SHP77 treated with DMSO at 0.1 percent for 48 hours (cell line): ENCODE results near the gene CITED1.
"Not testable (repeated sequence)": the region's sequence is repeated elsewhere in the genome, so short reads cannot be mapped to it uniquely, and the experiment has no call there.

Source experiments
- DNase-seq: peaks from one replicate; lab custom pipeline; 2025; lab: John Stamatoyannopoulos, UW

CITED1 gene, protein sequence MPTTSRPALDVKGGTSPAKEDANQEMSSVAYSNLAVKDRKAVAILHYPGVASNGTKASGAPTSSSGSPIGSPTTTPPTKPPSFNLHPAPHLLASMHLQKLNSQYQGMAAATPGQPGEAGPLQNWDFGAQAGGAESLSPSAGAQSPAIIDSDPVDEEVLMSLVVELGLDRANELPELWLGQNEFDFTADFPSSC

GRCh38 chrX:72305286-72306084, at the start of gene CITED1:
CITED1 (minus strand) TSS chrX:72305914; CDS start chrX:72302869, 3,045 bp downstream.
- no peak for DNase-seq

GRCh38 chrX:72352786-72353185, 47.1 kb upstream of the CITED1 start:
- DNase-seq = no peak

DNA sequence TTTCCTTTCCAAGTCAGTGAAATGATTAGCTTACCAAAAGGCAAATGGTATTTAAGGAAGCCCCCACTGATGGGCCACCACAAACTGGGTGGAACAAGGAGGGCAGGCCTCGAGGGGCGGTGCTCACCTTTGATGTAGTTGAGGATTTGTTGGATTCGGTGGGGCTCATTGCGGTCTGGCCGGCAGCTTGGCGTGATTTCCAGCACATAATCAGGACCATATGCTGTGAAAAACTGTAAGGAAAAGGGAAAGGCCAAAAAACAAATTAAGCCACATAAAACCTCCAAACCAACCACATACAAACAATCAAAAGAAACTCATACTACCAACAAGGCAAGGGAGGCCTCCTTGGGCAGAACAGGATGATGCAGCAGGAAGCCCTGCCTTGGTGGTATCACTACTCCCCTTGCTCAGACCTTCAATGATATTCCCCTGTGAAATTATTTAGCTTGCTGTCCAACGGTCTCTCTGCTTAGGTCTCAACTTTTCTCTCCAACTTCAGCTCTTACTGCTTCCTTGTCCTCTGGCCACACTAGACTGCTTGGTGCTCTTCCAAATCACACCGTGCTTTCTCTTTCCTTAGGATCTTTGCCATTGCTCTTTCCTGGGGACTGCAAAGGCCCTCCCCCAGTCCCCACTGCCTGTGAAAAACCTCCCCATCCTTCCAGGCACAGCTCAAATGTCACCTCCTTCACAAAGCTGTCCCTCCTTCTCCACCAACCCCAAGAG, 46.1 kb upstream of the CITED1 start:
- no peak for DNase-seq

GRCh38 chrX:72349190-72349589, 43.5 kb upstream of the CITED1 start:
- DNase-seq = no peak

DNA sequence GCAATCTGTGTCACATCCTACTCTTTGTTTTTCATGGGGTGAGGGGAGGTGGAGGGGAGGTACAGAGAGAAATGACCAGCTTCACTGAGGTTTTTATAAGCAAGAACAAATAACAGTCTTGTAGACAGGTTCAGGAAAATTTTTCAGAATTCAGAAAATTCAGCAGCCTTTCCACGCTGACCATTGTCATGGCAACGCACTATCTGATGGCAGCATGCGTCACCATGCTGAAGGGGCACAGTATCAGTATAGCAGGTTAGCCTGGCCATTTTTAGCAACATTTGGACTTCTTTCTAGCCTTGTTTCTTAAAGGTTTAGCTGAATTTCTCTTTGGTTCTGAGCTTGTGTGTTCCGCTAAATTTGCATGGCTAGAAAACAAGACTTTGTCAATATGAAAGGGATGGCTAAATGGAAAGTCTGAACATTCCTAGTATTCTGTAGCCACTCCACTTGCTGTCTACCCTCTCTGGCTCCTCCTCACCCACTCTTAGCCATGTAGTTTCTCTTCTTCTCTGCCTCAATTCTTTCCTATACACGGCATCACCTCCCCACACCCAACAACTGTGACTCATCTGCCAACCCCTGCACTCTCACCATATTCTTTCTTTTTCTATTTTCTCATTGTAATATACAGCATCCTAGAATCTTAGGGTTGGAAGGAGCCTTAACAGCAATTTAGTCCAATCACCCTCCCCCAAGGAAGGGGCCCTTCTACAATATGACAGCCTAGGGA, 42.7 kb upstream of the CITED1 start:
- no peak for DNase-seq

- DNase-seq = no peak
These were observed 41.7 kb upstream of the CITED1 start for GRCh38 chrX:72347366-72347765.

DNA sequence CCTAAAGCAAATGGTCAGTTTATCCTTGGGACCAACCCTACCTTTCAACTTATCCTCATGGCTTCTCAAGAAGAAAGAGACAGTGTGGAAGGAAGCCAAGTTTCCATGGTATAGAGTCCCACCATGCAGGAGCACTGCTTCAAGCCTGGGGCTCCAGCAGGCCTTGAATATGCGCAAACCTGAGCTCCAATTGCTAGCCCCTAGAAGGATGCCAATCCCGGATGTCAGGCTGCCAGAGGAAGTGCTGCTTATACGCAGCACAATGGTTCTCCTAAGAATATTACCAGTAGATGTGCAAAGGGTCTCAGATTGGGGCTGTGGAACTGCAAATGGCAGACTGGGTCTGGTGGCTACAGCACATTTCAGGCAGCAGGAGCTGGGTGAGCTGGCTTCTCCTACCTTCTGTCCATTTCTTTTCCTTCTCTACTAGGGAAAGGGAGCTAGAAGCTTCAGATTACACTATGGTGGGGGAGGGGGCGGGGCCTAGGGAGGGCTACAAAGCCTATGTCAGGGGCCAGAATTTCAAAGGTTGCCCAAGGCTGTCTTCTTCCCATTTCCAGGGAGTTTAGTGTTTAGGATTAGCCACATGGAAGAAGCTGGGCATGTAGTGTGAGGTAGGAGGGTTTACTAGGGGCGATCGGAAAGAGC, 40.7 kb upstream of the CITED1 start:
- DNase-seq = no peak

GRCh38 chrX:72340626-72341025, 34.9 kb upstream of the CITED1 start:
- DNase-seq = no peak

DNA sequence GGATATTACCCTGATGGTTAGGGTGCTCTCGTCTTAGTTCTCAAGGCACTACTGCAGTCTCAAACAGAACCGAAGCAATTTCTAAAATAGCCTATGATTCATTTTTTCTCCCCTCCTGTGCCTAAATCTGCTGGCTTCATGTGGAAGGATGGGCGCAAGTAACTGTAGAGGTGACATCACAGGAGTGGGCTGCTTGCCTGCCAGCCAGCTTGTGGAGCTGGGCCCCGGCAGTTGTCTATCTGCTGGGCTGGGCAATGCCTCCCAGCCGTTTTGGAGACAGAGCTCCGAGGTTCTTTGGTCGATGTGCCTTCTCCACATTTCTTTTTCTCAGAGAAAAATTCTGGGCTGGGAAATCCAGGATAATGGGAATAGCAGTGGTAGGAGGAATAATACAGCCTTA, 34.3 kb upstream of the CITED1 start:
- no peak for DNase-seq

DNA sequence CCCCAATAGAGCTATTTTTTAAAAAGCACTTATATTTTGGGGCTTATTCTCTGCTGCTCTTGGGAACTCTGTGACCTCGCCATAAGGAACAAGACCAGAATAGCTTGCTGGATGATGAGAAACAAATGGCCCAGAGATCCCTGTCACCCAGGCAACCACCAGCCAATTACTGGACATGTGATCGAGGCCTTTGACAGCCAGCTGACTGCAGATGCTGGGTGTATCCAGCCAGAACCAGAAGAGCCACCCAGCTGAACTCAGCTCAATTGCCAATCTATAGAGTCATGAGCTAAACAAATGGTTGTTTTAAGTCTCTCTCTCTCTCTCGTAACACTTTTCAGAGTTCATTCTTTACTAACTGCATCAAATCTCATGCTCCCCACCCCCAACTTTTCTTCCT, 24.4 kb upstream of the CITED1 start:
- DNase-seq = no peak

DNA sequence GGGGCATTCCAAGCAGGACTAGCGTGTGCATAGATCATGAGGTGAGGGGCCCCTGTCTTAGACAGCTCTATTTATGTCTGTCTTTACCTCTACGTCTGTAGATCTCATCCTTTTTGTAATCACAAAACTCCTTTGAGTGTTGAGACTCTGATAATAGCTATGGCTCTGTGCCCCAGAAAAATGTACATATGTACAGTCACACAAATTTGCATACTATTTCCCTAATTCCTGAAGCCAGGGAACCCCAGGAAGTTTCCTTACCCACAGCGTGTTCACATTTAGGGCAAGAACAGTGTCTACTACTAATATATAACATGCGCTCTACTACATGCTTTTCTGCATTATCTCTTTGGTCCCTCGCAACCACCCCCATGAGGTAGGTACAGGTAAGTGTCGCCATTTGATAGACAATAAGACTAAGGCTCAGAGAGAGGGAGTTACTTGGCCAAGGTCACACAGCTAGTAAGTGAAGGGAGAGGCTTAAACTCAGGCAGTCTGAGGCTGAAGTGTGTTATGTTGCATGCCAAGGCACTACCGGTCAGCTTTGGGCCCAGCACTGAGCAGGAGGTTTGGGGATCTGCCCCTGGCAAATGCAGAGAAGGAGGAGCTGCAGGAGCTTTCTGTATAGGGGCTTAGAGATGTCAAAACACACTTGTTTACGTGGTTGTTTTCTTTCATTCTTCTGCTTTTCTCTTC, 21.0 kb upstream of the CITED1 start:
- DNase-seq = no peak

- not testable (repeated sequence) for DNase-seq
These were observed 13.9 kb upstream of the CITED1 start for GRCh38 chrX:72319651-72320050.

DNA sequence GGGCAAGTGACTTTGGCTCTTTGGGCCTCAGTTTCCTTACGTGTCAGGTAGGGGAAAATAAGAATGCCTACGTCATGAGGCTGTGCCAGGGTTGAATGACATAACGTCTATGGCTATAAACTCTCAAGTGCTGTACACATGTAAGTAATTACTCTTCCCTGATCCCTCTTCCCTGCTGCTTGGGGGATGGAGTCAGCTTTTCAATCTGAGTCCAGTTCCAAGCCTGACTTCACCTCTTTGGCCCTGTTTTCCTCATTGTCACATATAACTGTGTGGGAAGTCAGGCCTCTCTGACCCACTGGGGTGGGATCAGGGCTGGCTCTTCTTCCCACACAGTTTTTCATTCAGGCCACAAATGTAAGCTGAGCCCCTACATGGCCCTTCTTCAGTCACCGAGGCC, 11.4 kb upstream of the CITED1 start:
- no peak for DNase-seq

- DNase-seq = no peak
These were observed 10.8 kb upstream of the CITED1 start for GRCh38 chrX:72316408-72317110.

- DNase-seq = no peak
These were observed 9.2 kb upstream of the CITED1 start for GRCh38 chrX:72314881-72315280.

- no peak for DNase-seq
These were observed 8.3 kb upstream of the CITED1 start for GRCh38 chrX:72313707-72314641.

DNA sequence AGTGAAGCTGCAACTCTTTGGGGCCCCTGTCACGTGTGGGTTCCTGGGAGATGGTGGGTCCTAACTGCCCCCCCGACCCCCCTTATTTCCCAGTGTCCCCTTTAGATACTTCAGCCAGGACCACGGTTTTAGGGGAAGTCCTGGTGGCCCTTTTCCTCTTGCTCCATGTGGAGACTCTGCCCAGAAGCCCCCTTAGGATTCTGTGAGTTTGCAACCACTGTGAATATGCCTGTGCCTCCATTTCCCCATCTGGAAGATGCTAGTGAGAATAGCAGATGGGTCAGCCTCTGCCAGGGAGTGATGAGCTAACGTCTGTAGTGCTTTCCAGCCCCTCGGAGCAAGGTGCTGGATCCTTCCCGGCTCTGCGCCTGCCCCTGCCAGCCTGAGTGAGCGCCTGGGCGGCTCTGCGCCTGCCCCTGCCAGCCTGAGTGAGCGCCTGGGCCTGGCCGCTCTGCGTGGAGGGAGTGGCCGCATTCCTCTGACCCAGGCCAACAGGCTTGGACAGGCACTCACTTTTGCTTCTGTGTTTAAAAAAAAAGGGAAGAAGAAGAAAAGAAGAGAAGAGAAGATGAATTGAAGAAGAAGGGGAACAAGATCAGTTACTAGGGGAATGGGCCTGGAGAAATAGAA, 6.7 kb upstream of the CITED1 start:
- DNase-seq = no peak

- no peak for DNase-seq
These were observed 3.8 kb upstream of the CITED1 start for GRCh38 chrX:72309297-72310071.
